PC-3 (cell line): ENCODE data around the gene PIGM.

Source experiments
- EZH2 ChIP-seq: fragments of 300-600 bp; sonication (generic); IDR thresholded peaks from one replicate; pipeline ENCODE4 v1.6.1; 2017; ENCODE audit warnings: antibody characterized with exemption, mild to moderate bottlenecking, low read length; ENCODE audit not compliant: unreplicated experiment
- EZH2phosphoT487 ChIP-seq: fragments of 300-600 bp; sonication (generic); IDR thresholded peaks from 2 replicates; pipeline ENCODE4 v1.6.1; 2018; ENCODE audit warnings: mild to moderate bottlenecking, antibody characterized with exemption, low read length, borderline replicate concordance
- TF ChIP-seq, protein P1 (sequence below): fragments of 300-600 bp; sonication (generic); conservative IDR thresholded peaks from 2 replicates; pipeline ENCODE4 v1.5.1; 2017; ENCODE audit warnings: antibody characterized with exemption, low read depth, mild to moderate bottlenecking, low read length

DNA sequence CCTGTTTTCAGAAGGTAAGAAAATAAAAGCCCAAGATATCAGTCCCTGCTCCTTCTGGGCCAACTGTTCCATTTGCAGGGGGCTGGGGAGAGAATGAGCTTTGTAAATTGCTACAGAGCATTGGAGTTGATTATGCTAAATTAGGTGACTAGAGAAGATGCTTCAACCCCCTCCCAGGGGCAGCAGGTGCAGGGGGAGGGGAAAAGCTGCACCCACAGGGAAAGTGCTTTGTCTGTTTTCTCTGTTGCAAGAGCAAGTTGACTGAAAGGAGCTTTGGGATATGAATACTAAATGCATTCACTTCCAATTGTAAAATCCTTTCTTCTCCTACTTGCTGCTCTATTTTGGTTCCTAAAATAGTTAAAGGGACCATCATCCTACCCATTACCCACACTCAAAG is 16.5 kb upstream of the PIGM start:
- TF ChIP-seq, protein P1, sequence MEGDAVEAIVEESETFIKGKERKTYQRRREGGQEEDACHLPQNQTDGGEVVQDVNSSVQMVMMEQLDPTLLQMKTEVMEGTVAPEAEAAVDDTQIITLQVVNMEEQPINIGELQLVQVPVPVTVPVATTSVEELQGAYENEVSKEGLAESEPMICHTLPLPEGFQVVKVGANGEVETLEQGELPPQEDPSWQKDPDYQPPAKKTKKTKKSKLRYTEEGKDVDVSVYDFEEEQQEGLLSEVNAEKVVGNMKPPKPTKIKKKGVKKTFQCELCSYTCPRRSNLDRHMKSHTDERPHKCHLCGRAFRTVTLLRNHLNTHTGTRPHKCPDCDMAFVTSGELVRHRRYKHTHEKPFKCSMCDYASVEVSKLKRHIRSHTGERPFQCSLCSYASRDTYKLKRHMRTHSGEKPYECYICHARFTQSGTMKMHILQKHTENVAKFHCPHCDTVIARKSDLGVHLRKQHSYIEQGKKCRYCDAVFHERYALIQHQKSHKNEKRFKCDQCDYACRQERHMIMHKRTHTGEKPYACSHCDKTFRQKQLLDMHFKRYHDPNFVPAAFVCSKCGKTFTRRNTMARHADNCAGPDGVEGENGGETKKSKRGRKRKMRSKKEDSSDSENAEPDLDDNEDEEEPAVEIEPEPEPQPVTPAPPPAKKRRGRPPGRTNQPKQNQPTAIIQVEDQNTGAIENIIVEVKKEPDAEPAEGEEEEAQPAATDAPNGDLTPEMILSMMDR, result no peak
- no peak for TF ChIP-seq EZH2
- TF ChIP-seq EZH2phosphoT487, result no peak
